HEK293 (cell line): ENCODE data around the gene TBC1D16.

Experiments
- CTCF ChIA-PET: fragments of 350-600 bp; formaldehyde crosslinking; extraction: SDS; loops from one replicate; lab custom pipeline; 2021; ENCODE audit warnings: antibody characterized with exemption; lab: Yijun Ruan, JAX
- POLR2A ChIA-PET: fragments of 300-600 bp; formaldehyde crosslinking; extraction: SDS; loops from one replicate; lab custom pipeline; 2020; ENCODE audit warnings: antibody characterized with exemption, inconsistent platforms; lab: Yijun Ruan, JAX
- H3K27ac ChIP-seq: fragments of 200-500 bp; sonication (Bioruptor generic); 2 replicates; pipeline ENCODE4 v1.5.1; 2014; ENCODE audit warnings: low read depth, low read length, control low read depth, inconsistent platforms; ENCODE audit errors: extremely low read depth
- H3K36me3 ChIP-seq, 2 experiments: fragments of 200-500 bp in 1 of 2; sonication (Bioruptor generic) in 1 of 2; 1 replicate in 1 of 2; 2 replicates in 1 of 2; pipeline ENCODE4 v1.5.1; 2014 to 2017; ENCODE audit warnings: inconsistent platforms in 2 of 2, low read length in 2 of 2; ENCODE audit not compliant: control insufficient read depth in 2 of 2, insufficient read depth in 1 of 2
- H3K4me1 ChIP-seq: fragments of 200-500 bp; sonication (Bioruptor generic); 2 replicates; pipeline ENCODE4 v1.5.1; 2014; ENCODE audit warnings: mild to moderate bottlenecking, low read length, inconsistent platforms; ENCODE audit not compliant: control insufficient read depth, insufficient read depth
- H3K4me3 ChIP-seq: 2 replicates; pipeline ENCODE4 v1.5.1; 2011; ENCODE audit warnings: low read depth, mild to moderate bottlenecking, control low read depth, low read length, moderate library complexity
- H3K9me3 ChIP-seq: fragments of 200-500 bp; sonication (Bioruptor generic); 2 replicates; pipeline ENCODE4 v1.5.1; 2014; ENCODE audit warnings: low read depth, low read length, inconsistent platforms; ENCODE audit not compliant: control insufficient read depth, insufficient read depth
- REPIN1 ChIP-seq: fragments of 450-650 bp; formaldehyde crosslinking; IDR thresholded peaks from 2 replicates; pipeline ENCODE4 v1.5.1; 2017; ENCODE audit warnings: missing biosample characterization, missing genetic modification characterization, low read depth
- SP7 ChIP-seq: fragments of 450-650 bp; formaldehyde crosslinking; IDR thresholded peaks from 2 replicates; pipeline ENCODE4 v1.5.1; 2016; ENCODE audit warnings: missing biosample characterization, missing genetic modification characterization
- YY2 ChIP-seq: fragments of 450-650 bp; formaldehyde crosslinking; IDR thresholded peaks from 2 replicates; pipeline ENCODE4 v1.5.1; 2016; ENCODE audit warnings: missing biosample characterization, missing genetic modification characterization
- ZBTB10 ChIP-seq: fragments of 450-650 bp; formaldehyde crosslinking; IDR thresholded peaks from 2 replicates; pipeline ENCODE4 v1.5.1; 2016; ENCODE audit warnings: missing biosample characterization, missing genetic modification characterization
- ZBTB20 ChIP-seq: fragments of 450-650 bp; formaldehyde crosslinking; IDR thresholded peaks from 2 replicates; pipeline ENCODE4 v1.5.1; 2016; ENCODE audit warnings: missing biosample characterization, missing genetic modification characterization
- ZBTB21 ChIP-seq: fragments of 450-650 bp; formaldehyde crosslinking; IDR thresholded peaks from 2 replicates; pipeline ENCODE4 v1.5.1; 2017; ENCODE audit warnings: missing biosample characterization, missing genetic modification characterization
- ZBTB48 ChIP-seq: fragments of 450-650 bp; formaldehyde crosslinking; IDR thresholded peaks from 2 replicates; pipeline ENCODE4 v1.5.1; 2016; ENCODE audit warnings: missing biosample characterization, missing genetic modification characterization
- ZFHX2 ChIP-seq: fragments of 450-650 bp; formaldehyde crosslinking; conservative IDR thresholded peaks from 2 replicates; pipeline ENCODE4 v1.5.1; 2016; ENCODE audit warnings: missing biosample characterization, missing genetic modification characterization
- ZNF121 ChIP-seq: fragments of 450-650 bp; formaldehyde crosslinking; IDR thresholded peaks from 2 replicates; pipeline ENCODE4 v1.5.1; 2016; ENCODE audit warnings: missing biosample characterization, missing genetic modification characterization
- ZNF138 ChIP-seq: fragments of 450-650 bp; formaldehyde crosslinking; IDR thresholded peaks from 2 replicates; pipeline ENCODE4 v1.5.1; 2016; ENCODE audit warnings: missing biosample characterization, missing genetic modification characterization, borderline replicate concordance
- ZNF16 ChIP-seq: fragments of 450-650 bp; formaldehyde crosslinking; IDR thresholded peaks from 2 replicates; pipeline ENCODE4 v1.5.1; 2016; ENCODE audit warnings: low read depth, missing biosample characterization, missing genetic modification characterization
- ZNF23 ChIP-seq: fragments of 450-650 bp; formaldehyde crosslinking; IDR thresholded peaks from 2 replicates; pipeline ENCODE4 v1.5.1; 2016; ENCODE audit warnings: missing biosample characterization, missing genetic modification characterization, borderline replicate concordance
- ZNF24 ChIP-seq: fragments of 450-650 bp; formaldehyde crosslinking; IDR thresholded peaks from 2 replicates; pipeline ENCODE4 v1.5.1; 2016; ENCODE audit warnings: missing biosample characterization, missing genetic modification characterization
- ZNF292 ChIP-seq: fragments of 450-650 bp; formaldehyde crosslinking; IDR thresholded peaks from 2 replicates; pipeline ENCODE4 v1.5.1; 2016; ENCODE audit warnings: low read depth, missing biosample characterization, missing genetic modification characterization, borderline replicate concordance
- ZNF394 ChIP-seq: fragments of 450-650 bp; formaldehyde crosslinking; IDR thresholded peaks from 2 replicates; pipeline ENCODE4 v1.5.1; 2016; ENCODE audit warnings: missing biosample characterization, missing genetic modification characterization, mild to moderate bottlenecking, moderate library complexity, borderline replicate concordance
- ZNF548 ChIP-seq: fragments of 450-650 bp; formaldehyde crosslinking; IDR thresholded peaks from 2 replicates; pipeline ENCODE4 v1.5.1; 2016; ENCODE audit warnings: missing biosample characterization, missing genetic modification characterization
- ZNF561 ChIP-seq: fragments of 450-650 bp; IDR thresholded peaks from 2 replicates; pipeline ENCODE4 v1.5.1; 2018; ENCODE audit warnings: missing biosample characterization, missing genetic modification characterization, borderline replicate concordance
- ZNF571 ChIP-seq: fragments of 450-650 bp; formaldehyde crosslinking; IDR thresholded peaks from 2 replicates; pipeline ENCODE4 v1.5.0; 2017; ENCODE audit warnings: missing biosample characterization, missing genetic modification characterization
- ZNF639 ChIP-seq: fragments of 450-650 bp; formaldehyde crosslinking; IDR thresholded peaks from 2 replicates; pipeline ENCODE4 v1.5.1; 2016; ENCODE audit warnings: missing biosample characterization, missing genetic modification characterization
- ZNF707 ChIP-seq: fragments of 450-650 bp; formaldehyde crosslinking; IDR thresholded peaks from 2 replicates; pipeline ENCODE4 v1.5.1; 2016; ENCODE audit warnings: missing biosample characterization, missing genetic modification characterization

Gene TBC1D16

GRCh38 chr17:80082403-80083135 lies 46.9 kb upstream of the TBC1D16 start (continued):
- TF ChIP-seq ZBTB10 (no peak), ZNF394 (no peak), ZNF571 (tag by site-specific recombination) (no peak), ZBTB48 (tag by site-specific recombination) (no peak), ZNF639 (tag by site-specific recombination) (no peak)

DNA sequence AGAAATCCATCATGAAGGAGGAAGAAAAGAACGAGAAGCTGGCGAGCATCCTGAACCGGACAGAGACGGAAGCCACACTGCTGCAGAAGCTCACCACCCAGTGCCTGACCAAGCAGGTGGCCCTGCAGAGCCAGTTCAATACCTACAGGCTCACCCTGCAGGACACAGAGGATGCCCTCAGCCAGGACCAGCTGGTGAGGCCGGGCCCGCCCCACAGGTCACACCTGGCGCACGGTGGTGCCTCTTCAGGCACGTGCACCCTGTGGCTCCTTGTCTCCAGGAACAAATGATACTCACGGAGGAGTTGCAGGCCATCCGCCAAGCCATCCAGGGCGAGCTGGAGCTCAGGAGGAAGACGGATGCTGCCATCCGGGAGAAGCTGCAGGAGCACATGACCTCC lies 45.9 kb upstream of the TBC1D16 start:
- H3K4me1 ChIP-seq = no peaks in the 10 kb centered on the region
- H3K9me3 ChIP-seq = no peaks in the 10 kb centered on the region
- H3K27ac ChIP-seq = no peak overlapping the region
- POLR2A ChIA-PET = interaction anchor here (0.6 to 2.5 kb wide), 2 partner anchors 20 to 56 kb away, joined by 3 to 13 read pairs; partner anchors contain the start of gene GAA
- no peak overlapping the region for H3K4me3 ChIP-seq
- H3K36me3 ChIP-seq = no peaks in the 10 kb centered on the region
- CTCF ChIA-PET = interaction anchor here (0.9 to 4.8 kb wide), 15 partner anchors 12 to 281 kb away, joined by 3 to 51 read pairs (median 5); partner anchors contain the start of gene GAA
- TF ChIP-seq ZNF121 (tag by site-specific recombination) = no peak
- TF ChIP-seq ZNF16 (tag by site-specific recombination) = no peak
- TF ChIP-seq ZNF24 (tag by site-specific recombination) = no peak
- TF ChIP-seq ZBTB20 (tag by site-specific recombination) = no peak
- no peak for TF ChIP-seq ZNF548
- no peak for TF ChIP-seq SP7 (tag by site-specific recombination)
- TF ChIP-seq REPIN1 (tag by site-specific recombination) = no peak
- TF ChIP-seq ZNF138 (tag by site-specific recombination) = no peak
- no peak for TF ChIP-seq ZFHX2 (tag by site-specific recombination)
- no peak for TF ChIP-seq ZNF561 (tag by site-specific recombination)
- no peak for TF ChIP-seq ZNF23 (tag by site-specific recombination)
- TF ChIP-seq ZBTB21 (tag by site-specific recombination) = no peak
- TF ChIP-seq ZNF292 (tag by site-specific recombination) = no peak
- no peak for TF ChIP-seq YY2 (tag by site-specific recombination)

DNA sequence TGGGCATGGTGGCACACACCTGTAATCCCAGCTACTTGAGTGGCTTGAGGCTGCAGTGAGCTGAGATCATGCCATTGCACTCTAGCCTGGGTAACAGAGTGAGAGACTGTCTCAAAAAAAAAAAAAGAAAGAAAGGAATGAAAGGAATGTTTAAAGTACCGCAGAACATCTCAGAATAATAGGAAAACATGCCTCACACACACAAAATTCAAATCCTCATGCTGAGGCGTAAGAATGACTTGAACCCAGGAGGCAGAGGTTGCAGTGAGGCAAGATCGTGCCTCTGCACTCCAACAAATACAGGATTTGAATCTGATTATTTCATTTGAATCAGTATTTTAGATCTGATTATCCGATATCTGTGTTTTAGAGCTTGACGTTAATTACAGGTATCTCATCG lies 44.4 kb upstream of the TBC1D16 start:
- TF ChIP-seq ZNF707 = no peak
- H3K4me1 ChIP-seq = no peaks in the 10 kb centered on the region
- CTCF ChIA-PET = interaction anchor here (0.6 to 4.8 kb wide), 6 partner anchors 21 to 303 kb away, joined by 3 to 51 read pairs (median 4); partner anchors contain the start of gene GAA
- H3K9me3 ChIP-seq = no peaks in the 10 kb centered on the region
- no peak overlapping the region for H3K27ac ChIP-seq
- POLR2A ChIA-PET = no interaction called here
- H3K4me3 ChIP-seq = no peak overlapping the region
- H3K36me3 ChIP-seq = no peaks in the 10 kb centered on the region
